PC-3 (cell line): ENCODE data around the gene ANKRD35. TPM values are rescaled to one million over a fixed set of nuclear protein-coding genes. Genes with fewer than 3 reads are reported as not detected.

ENCODE experiments used
- ATAC-seq: fragments of 200-7000 bp; cut with Tn5 transposase; 2 replicates; pipeline ENCODE4 v1.9.1; 2020; ENCODE audit warnings: mild to moderate bottlenecking, moderate library complexity
- BruUV-seq: library from RNA; stranded (reverse); fragments of 400-500 nt; replicated peaks from 2 replicates; lab custom pipeline; 2021; lab: Mats Ljungman, UMichigan
- CTCF ChIA-PET: fragments of 300-600 bp; sonication (Branson Sonifier 250); formaldehyde crosslinking; loops from one replicate; lab custom pipeline; 2022; ENCODE audit warnings: antibody characterized with exemption; lab: Charles Lee
- POLR2A ChIA-PET: fragments of 300-600 bp; sonication (Branson Sonifier 250); formaldehyde crosslinking; loops from one replicate; lab custom pipeline; 2022; ENCODE audit warnings: antibody characterized with exemption; ENCODE audit not compliant: unreplicated experiment; lab: Charles Lee
- DNase-seq: peaks from one replicate; pipeline ENCODE4 v3.0.0-alpha.2; 2015
- H2AFZ ChIP-seq: fragments of 300-600 bp; sonication (generic); 2 replicates; pipeline ENCODE4 v1.6.0; 2016; ENCODE audit warnings: antibody characterized with exemption, low read length
- H3F3A ChIP-seq: fragments of 300-600 bp; sonication (generic); one replicate; pipeline ENCODE4 v1.6.0; 2017; ENCODE audit warnings: antibody characterized with exemption, low read length, control low read depth, mild to moderate bottlenecking; ENCODE audit not compliant: unreplicated experiment
- H3K27ac ChIP-seq: fragments of 300-600 bp; sonication (generic); 2 replicates; pipeline ENCODE4 v1.5.1; 2016; ENCODE audit warnings: mild to moderate bottlenecking, low read length
- H3K27me3 ChIP-seq: fragments of 300-600 bp; sonication (generic); 2 replicates; pipeline ENCODE4 v1.6.1; 2016; ENCODE audit warnings: low read length, mixed read lengths
- H3K36me3 ChIP-seq: fragments of 300-600 bp; sonication (generic); 2 replicates; pipeline ENCODE4 v1.6.1; 2016; ENCODE audit warnings: low read depth, mixed run types, low read length, mixed read lengths
- H3K4me1 ChIP-seq: fragments of 300-600 bp; sonication (generic); 2 replicates; pipeline ENCODE4 v1.5.1; 2016; ENCODE audit warnings: low read length; ENCODE audit not compliant: insufficient read depth
- H3K4me2 ChIP-seq: fragments of 300-600 bp; sonication (generic); 2 replicates; pipeline ENCODE4 v1.6.0; 2016; ENCODE audit warnings: low read length
- H3K4me3 ChIP-seq: fragments of 300-600 bp; sonication (generic); 2 replicates; pipeline ENCODE4 v1.5.1; 2016; ENCODE audit warnings: mild to moderate bottlenecking, low read length, mixed read lengths
- H3K79me2 ChIP-seq: fragments of 300-600 bp; sonication (generic); 2 replicates; pipeline ENCODE4 v1.6.1; 2017; ENCODE audit warnings: low read length, mixed read lengths
- H3K9ac ChIP-seq: fragments of 300-600 bp; sonication (generic); 2 replicates; pipeline ENCODE4 v1.6.0; 2016; ENCODE audit warnings: mild to moderate bottlenecking, low read length
- H3K9me2 ChIP-seq: fragments of 300-600 bp; sonication (generic); replicated peaks from 2 replicates; pipeline ENCODE4 v1.6.1; 2016; ENCODE audit warnings: mixed run types, low read length, mixed read lengths
- H3K9me3 ChIP-seq: fragments of 300-600 bp; sonication (generic); 2 replicates; pipeline ENCODE4 v1.6.1; 2016; ENCODE audit warnings: low read length, mixed read lengths
- H4K20me1 ChIP-seq: fragments of 300-600 bp; sonication (generic); 2 replicates; pipeline ENCODE4 v1.6.1; 2016; ENCODE audit warnings: low read length, mixed read lengths
- CTCF ChIP-seq: fragments of 300-600 bp; sonication (generic); conservative IDR thresholded peaks from 2 replicates; pipeline ENCODE4 v1.5.1; 2017; ENCODE audit warnings: antibody characterized with exemption, low read depth, mild to moderate bottlenecking, low read length
- EZH2 ChIP-seq: fragments of 300-600 bp; sonication (generic); IDR thresholded peaks from one replicate; pipeline ENCODE4 v1.6.1; 2017; ENCODE audit warnings: antibody characterized with exemption, mild to moderate bottlenecking, low read length; ENCODE audit not compliant: unreplicated experiment
- EZH2phosphoT487 ChIP-seq: fragments of 300-600 bp; sonication (generic); IDR thresholded peaks from 2 replicates; pipeline ENCODE4 v1.6.1; 2018; ENCODE audit warnings: mild to moderate bottlenecking, antibody characterized with exemption, low read length, borderline replicate concordance
- intact Hi-C: fragments of 100-400 bp; cut with micrococcal nuclease; formaldehyde crosslinking; loops from 2 replicates; pipeline ENCODE4 v1.9.0; 2023
- total RNA-seq: library from RNA; depleted of rRNA; stranded (reverse); fragments of >200 nt; gene quantifications from 2 replicates; pipeline ENCODE4 v1.2.3, GENCODE V29; 2014

Gene ANKRD35
- total RNA-seq, 1 experiment from 2014 or later, result 0.07 TPM

DNA sequence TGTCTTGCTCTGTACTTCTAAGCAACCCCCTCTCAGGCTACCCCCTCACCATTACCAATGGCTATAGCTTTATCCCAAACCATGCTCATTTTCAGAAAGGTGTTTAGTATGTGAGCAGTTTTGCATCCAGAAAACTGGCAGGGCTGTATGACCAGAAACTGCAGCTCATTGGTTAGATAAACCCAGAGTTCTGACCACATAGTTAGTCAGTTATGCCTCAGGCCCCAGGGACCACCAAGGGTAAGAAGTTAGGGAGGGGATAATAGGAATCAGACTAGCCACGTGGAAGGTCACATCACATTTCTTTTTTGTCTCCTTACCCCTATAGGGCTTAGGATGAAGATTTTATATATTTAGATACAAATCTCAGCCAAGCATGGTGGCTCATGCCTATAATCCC, 23.0 kb upstream of the ANKRD35 start:
- ChIA-PET CTCF (interaction anchor here (3.0 kb wide), 1 partner anchor 17 kb away, joined by 29 read pairs; no protein-coding TSS in a partner anchor), POLR2A (interaction anchor here (0.5 kb wide), 1 partner anchor 16 kb away, joined by 4 read pairs; no protein-coding TSS in a partner anchor)
- Histone ChIP-seq H3K27ac (no peak overlapping the region), H4K20me1 (no peaks in the 10 kb centered on the region), H2AFZ (no peak overlapping the region), H3K4me3 (no peak overlapping the region), H3K79me2 (no peaks in the 10 kb centered on the region), H3K9ac (no peak overlapping the region), H3K9me3 (no peaks in the 10 kb centered on the region), H3K4me1 (peaks cover 11% of the 10 kb centered on the region), H3K27me3 (no peaks in the 10 kb centered on the region), H3F3A (no peaks in the 10 kb centered on the region), H3K36me3 (peaks cover 11% of the 10 kb centered on the region; the same call in 1 of the 2 replicates), H3K9me2 (no peaks in the 10 kb centered on the region), H3K4me2 (no peak overlapping the region)
- TF ChIP-seq CTCF, result no peak
- TF ChIP-seq EZH2phosphoT487, result no peak
- no peak for TF ChIP-seq EZH2
- ATAC-seq, result no peak
- intact Hi-C loops, result no loop called here
- BruUV-seq, result no TSS peak
- no peak for DNase-seq

DNA sequence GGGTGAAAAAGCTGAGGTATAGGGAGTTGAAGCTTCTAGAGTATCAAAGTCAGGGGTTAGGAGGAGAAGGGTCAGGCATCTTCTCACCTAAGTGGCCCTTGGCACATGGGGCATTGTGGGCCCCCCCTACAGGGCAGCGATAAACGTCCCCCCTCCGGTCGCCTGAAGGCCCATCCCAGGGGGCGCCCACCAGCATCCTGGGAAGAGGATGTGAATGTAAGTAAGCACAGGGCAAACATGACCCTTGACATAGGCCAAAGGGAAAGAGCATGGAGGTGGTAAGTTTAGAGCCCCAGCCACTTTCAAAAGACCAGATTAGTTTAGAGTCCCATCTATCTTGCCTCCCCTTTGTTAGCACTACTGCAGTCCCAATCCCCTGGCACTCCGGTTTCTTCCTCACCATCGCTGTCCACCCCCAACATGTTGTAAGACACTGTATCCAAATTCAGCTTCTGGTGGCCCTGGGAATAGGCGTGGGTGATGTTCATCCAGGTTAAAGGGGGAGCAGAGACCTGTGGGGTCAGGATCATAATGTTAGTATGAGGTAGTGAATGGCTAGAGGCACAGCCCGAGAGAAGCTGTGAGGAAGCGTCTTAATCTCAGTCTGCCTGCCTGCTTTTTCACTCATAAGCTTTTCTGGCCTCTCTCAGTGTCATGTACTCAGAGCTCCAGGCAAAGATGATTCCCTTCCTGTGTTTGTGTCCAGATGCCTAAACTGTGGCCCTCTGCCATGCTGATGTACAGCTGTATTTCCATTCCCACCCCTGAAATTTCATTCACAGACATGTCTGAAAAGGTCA, 21.5 kb upstream of the ANKRD35 start:
- no TSS peak for BruUV-seq

More for the DNA sequence above, 21.5 kb upstream of the ANKRD35 start:
- Histone ChIP-seq H3K4me2 (no peak overlapping the region), H3K27me3 (no peaks in the 10 kb centered on the region), H3K27ac (no peak overlapping the region), H3K9ac (no peak overlapping the region), H3K9me3 (no peaks in the 10 kb centered on the region), H2AFZ (no peak overlapping the region), H4K20me1 (no peaks in the 10 kb centered on the region), H3K4me3 (no peak overlapping the region), H3K79me2 (no peaks in the 10 kb centered on the region), H3K9me2 (no peaks in the 10 kb centered on the region), H3K36me3 (peaks cover 11% of the 10 kb centered on the region; the same call in 1 of the 2 replicates), H3F3A (no peaks in the 10 kb centered on the region), H3K4me1 (peaks cover 11% of the 10 kb centered on the region)
- TF ChIP-seq EZH2 (no peak), CTCF (no peak), EZH2phosphoT487 (no peak)
- ChIA-PET POLR2A (interaction anchor here (1.5 kb wide), 1 partner anchor 15 kb away, joined by 5 read pairs; no protein-coding TSS in a partner anchor), CTCF (interaction anchor here (3.0 kb wide), 1 partner anchor 15 kb away, joined by 29 read pairs; no protein-coding TSS in a partner anchor)
- ATAC-seq, result no peak; the same call in 1 of the 2 replicates
- DNase-seq, result no peak
- intact Hi-C loops, result no loop called here
